Activated T-cell treated with anti-CD3 and anti-CD28 coated beads, Interleukin-2, amount 50 U/mL, for 48 hours (primary cell): ENCODE data around the gene IL23R.

Source experiments
- DNase-seq, 2 experiments: peaks; one replicate each; pipeline ENCODE4 v3.0.0-alpha.2; 2020

Gene IL23R

GRCh38 chr1:67150931-67151330 is 15.3 kb upstream of the IL23R start:
- DNase-seq: no peak

GRCh38 chr1:67158401-67158800 is 7.9 kb upstream of the IL23R start:
- DNase-seq: no peak

GRCh38 chr1:67159233-67159632 is 7.0 kb upstream of the IL23R start:
- peak in 1 of 2 experiments; percentile 44 for DNase-seq

DNA sequence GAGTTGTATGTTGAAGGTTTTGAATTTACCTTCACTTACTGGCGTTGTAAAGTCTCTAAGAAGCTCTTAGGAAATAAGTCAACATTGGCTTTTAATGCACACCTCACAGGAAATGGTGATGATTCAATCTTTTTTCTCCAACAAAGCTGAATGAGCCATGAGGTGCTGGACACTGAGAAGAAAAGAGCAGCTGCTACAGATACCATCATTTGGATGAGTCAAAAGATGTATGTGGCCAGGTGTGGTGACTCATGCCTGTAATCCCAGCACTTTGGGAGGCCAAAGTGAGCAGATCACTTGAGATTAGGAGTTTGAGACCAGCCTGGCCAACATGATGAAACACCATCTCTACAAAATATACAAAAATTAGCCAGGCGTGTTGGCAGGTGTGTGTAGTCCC is 3.3 kb upstream of the IL23R start:
- DNase-seq: peak; percentile 65 to 68

GRCh38 chr1:67165468-67166041 is 699 bp upstream of the IL23R start:
- DNase-seq: no peak

GRCh38 chr1:67169496-67169895 is 3.2 kb downstream of the IL23R start:
- no peak for DNase-seq

- no peak for DNase-seq
Observed at GRCh38 chr1:67169932-67170331, 3.7 kb downstream of the IL23R start.

DNA sequence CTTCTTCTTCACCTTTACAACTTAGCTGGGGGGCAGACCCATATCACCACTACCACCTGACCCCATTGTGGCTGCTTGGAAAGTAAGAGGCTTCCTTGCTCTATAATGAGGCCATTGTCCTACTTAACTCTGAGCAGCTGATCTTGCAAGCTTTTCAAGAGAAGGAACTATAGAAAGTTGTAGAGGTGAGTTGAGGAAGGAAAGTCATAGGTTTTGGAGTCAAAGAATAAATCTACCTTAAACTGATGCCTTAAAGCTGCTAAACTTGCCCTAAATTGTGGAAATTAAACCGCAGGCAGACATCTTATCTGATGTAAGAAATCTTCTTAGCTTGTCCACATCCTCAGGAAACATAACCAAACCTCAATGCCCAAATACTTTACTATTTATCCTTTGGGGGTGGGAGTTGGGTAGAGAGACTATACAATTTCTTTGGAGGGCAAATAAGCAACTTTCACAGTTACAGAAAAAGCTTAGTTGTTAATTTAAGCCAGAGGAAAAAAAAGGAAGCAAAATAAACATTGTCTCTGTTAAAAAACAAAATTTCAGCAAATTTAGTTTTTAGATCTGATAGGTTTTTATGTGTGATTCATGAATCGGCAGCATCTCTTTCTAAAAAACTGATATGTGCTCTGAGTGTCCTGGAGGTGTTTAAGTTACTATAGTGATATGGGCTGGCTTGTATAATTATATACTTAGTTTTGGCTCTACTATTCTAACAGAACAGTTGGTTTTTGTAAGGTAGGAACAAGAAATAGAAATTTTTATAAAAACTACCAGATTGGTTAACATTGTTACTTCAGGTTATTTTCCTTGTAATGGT is 4.7 kb downstream of the IL23R start:
- no peak for DNase-seq

DNA sequence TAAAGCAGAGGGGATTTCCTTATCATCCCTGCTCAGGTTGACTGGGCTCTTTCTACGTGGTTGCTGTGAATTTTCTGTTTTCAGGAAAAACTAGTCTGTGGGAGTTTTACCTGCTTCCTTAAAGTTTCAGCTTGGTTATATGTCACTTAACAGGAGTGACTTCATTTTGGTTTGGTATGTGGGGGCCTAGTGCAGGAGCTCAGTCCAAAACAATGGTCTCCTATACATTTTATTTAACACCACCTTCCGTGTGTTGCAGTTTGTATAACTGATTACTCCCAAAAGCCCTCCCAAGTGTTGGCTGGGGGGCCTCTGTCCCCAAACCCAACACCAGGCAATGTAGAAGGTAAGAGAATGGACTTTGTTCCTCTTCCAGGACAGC is 5.3 kb downstream of the IL23R start:
- DNase-seq: peak; percentile 63 to 65

- DNase-seq: no peak
Observed at GRCh38 chr1:67171978-67172377, 5.7 kb downstream of the IL23R start.

- no peak for DNase-seq
Observed at GRCh38 chr1:67173988-67174387, 7.7 kb downstream of the IL23R start.

DNA sequence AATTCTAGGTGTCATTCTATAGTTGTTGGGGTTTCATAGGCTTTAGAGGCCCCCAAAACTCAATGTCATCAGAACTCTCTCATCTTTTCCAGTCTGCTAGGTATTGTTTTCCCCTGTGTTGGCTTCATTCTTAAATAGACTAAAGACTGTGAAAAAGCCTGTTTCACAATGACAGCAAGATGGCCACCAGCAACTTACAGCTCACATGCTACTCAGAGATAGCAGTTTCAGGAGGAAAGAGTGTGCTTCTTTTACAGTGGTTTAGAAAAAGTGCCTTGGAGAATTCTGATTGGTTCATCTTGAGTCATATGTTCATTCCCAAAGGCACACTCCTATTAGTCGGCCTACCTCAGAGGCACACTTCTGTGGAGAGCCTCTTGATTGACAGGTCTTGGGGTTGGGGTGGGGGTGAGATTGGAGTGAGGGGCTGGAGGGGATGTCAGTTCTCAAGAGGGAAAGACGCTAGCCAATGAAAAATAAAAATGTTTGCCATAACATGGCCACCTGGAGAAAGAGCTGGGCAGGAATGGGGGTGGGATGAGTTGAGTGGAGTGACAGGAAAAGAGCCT is 8.5 kb downstream of the IL23R start:
- DNase-seq: peak in 1 of 2 experiments; percentile 49

DNA sequence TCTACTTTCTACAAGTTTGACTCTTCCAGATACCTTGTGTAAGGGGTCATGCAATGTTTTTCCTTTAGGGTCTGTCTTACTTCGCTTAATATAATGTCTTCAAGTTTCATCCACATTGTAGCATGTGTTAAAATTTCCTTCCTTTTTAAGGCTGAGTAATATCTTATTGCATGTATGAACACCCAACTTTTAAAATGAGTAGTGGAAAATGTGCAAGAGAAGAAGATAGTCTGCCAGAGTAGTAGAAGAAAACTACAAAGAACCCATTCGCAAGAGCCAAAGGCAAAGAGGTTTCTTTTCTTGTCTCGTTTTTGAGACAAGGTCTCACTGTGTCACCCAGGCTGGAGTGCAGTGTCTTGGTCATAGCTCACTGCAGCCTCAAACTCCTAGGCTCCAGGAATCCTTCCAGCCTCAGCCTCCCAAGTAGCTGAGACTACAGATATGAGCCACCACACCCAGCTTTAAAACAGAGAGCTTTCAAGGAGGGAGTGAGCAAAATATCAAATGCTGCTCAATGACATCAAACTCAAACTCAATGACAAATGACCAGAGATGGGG is 9.4 kb downstream of the IL23R start:
- DNase-seq: peak in 1 of 2 experiments; percentile 52

GRCh38 chr1:67184838-67185421 is 18.7 kb downstream of the IL23R start:
- no peak for DNase-seq

- DNase-seq: no peak
Observed at GRCh38 chr1:67188137-67188536, 21.9 kb downstream of the IL23R start.

- DNase-seq: peak in 1 of 2 experiments; percentile 36
Observed at GRCh38 chr1:67189953-67190352, 23.7 kb downstream of the IL23R start.

- no peak for DNase-seq
Observed at GRCh38 chr1:67190410-67190809, 24.2 kb downstream of the IL23R start.

DNA sequence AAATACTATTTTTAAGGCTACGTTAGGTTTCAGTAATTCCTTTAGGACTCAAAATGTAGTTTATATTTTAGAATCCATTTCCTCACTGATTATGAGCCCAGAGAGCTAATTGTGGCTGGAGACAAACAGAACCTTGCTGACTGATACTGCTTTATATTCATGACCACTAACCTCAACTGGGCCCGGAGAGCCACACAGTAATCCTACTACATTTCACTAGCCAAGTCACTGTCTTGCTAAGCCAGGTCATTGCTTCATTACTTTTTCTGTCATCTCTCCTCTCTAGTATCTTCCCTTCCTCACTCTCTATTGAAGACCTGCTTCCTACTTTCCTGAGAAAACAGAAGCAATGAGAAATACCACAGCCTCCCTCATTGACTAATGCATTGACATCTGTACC is 24.7 kb downstream of the IL23R start:
- DNase-seq: no peak

- no peak for DNase-seq
Observed at GRCh38 chr1:67191668-67192520, 25.6 kb downstream of the IL23R start.

DNA sequence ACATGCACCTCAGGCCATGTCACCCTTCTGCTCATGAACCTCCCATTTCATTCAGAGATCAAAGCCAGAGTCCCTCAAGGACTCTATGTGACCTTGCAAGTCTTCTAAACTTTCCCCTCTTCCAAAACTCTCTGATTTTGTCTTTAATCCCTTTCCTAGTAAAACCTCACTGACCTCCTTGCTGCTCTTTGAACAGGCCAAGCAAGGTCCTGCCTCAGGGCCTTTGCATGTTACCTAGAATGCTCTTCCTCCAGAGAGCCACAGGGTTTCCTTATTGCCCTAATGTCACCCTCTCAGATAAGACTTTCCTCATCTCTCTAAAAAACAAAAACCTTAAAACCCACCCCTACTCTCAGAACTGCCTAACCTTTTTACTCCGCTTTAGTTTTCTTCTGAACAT is 26.6 kb downstream of the IL23R start:
- no peak for DNase-seq

GRCh38 chr1:67193704-67194103 is 27.4 kb downstream of the IL23R start:
- no peak for DNase-seq

DNA sequence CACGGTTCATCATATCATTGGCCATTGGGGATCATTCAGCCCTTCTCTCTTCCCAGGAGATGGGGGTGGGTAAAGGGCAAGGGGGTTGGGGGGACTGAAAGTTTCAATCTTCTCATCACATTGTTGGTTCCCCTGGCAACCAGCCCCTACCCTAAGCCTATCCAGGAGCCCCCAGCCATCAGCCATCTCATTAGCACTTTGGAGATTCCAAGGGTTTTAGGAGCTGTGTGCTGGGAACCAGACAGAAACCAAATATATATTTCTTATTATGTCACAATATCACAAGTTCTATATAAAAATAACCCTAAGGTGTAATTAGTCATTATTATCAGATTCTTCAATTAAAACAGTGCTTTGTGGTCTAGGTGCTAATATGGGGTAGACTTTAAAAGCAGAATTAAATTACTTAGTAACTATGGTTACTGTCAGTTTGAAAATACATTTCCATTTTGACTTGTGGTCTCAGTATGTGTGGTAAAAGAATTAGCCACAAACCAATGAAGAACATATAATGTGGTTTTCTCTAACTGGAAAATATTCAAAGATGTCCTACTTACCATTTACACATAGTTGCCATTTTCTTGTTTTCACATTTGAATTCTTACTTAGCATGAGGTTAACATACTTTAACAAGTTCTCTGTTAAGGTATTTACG is 28.1 kb downstream of the IL23R start:
- peak in 1 of 2 experiments; percentile 31 for DNase-seq
